B cell (primary cell): ENCODE results near the gene TMEFF1. TPM values are rescaled to one million over a fixed set of nuclear protein-coding genes. Genes with fewer than 3 reads are reported as not detected.

ENCODE experiments used
- ATAC-seq: fragments of 200-7000 bp; cut with Tn5 transposase; one replicate; pipeline ENCODE4 v1.10.0; 2021; ENCODE audit warnings: low read depth, mild to moderate bottlenecking, moderate number of reproducible peaks, moderate library complexity
- CTCF ChIA-PET: fragments of 350-600 bp; sonication (Branson Sonifier 250); formaldehyde crosslinking; loops from one replicate; lab custom pipeline; 2021; ENCODE audit warnings: antibody characterized with exemption, inconsistent platforms; lab: Charles Lee
- POLR2A ChIA-PET: fragments of 350-600 bp; sonication (Branson Sonifier 250); formaldehyde crosslinking; loops from one replicate; lab custom pipeline; 2021; ENCODE audit warnings: antibody characterized with exemption; lab: Charles Lee
- DNase-seq: peaks from one replicate; pipeline ENCODE4 v3.0.0; 2013
- H2AFZ ChIP-seq: 2 replicates; pipeline ENCODE4 v1.6.1; 2012; ENCODE audit warnings: mild to moderate bottlenecking, low read depth, low read length; ENCODE audit not compliant: insufficient read depth, poor library complexity, severe bottlenecking
- H3K27ac ChIP-seq, 2 donors: 1 replicate in 1 of 2; 2 replicates in 1 of 2; pipeline ENCODE4 v1.5.1; 2012 to 2013; ENCODE audit warnings: low read length in 2 of 2, mild to moderate bottlenecking in 2 of 2, moderate library complexity in 1 of 2
- H3K27me3 ChIP-seq, 4 experiments: fragments of 200-600 bp in 1 of 4; sonication (generic) in 1 of 4; replicated peaks in 1 of 4; 1 replicate in 2 of 4; 2 replicates in 2 of 4; pipeline versions ENCODE4 v1.6.1 to v1.7.0; 2013 to 2016; ENCODE audit warnings: low read length in 3 of 4, mild to moderate bottlenecking in 2 of 4, mixed read lengths in 1 of 4, moderate library complexity in 1 of 4; ENCODE audit not compliant: insufficient read depth in 4 of 4, control insufficient read depth in 3 of 4; ENCODE audit errors: control extremely low read depth in 1 of 4
- H3K36me3 ChIP-seq, 2 experiments: replicated peaks in 1 of 2; 1 replicate in 1 of 2; 2 replicates in 1 of 2; pipeline versions ENCODE4 v1.6.1 to v1.7.1; 2013; ENCODE audit warnings: low read length in 1 of 2; ENCODE audit not compliant: insufficient read depth in 2 of 2, control insufficient read depth in 1 of 2; ENCODE audit errors: control extremely low read depth in 1 of 2, extremely low read depth in 1 of 2
- H3K4me1 ChIP-seq, 2 donors: fragments of 200-600 bp in 1 of 2; sonication (generic) in 1 of 2; 1 replicate in 1 of 2; 2 replicates in 1 of 2; pipeline versions ENCODE4 v1.5.1 to v1.6.1; 2013 to 2017; ENCODE audit warnings: low read length in 2 of 2; ENCODE audit not compliant: control insufficient read depth in 2 of 2, insufficient read depth in 2 of 2
- H3K4me2 ChIP-seq: replicated peaks from 2 replicates; pipeline ENCODE3; 2012; ENCODE audit warnings: mild to moderate bottlenecking, low read depth, low read length; ENCODE audit not compliant: poor library complexity, severe bottlenecking
- H3K4me3 ChIP-seq, 5 experiments: fragments of 200-600 bp in 1 of 5; sonication (generic) in 1 of 5; 1 replicate in 3 of 5; 2 replicates in 2 of 5; pipeline versions ENCODE4 v1.5.1 to v1.7.0; 2011 to 2016; ENCODE audit warnings: low read length in 4 of 5, mild to moderate bottlenecking in 4 of 5, low read depth in 2 of 5, control low read depth in 1 of 5, moderate library complexity in 1 of 5; ENCODE audit not compliant: insufficient read depth in 1 of 5; ENCODE audit errors: control extremely low read depth in 1 of 5, extremely low read depth in 1 of 5
- H3K79me2 ChIP-seq: fragments of 200-600 bp; sonication (generic); one replicate; pipeline ENCODE4 v1.6.0; 2016; ENCODE audit warnings: low read length; ENCODE audit not compliant: control insufficient read depth, insufficient read depth
- H3K9ac ChIP-seq: fragments of 200-600 bp; sonication (generic); 2 replicates; pipeline ENCODE4 v1.6.1; 2017; ENCODE audit warnings: mild to moderate bottlenecking, low read length, moderate library complexity
- H3K9me3 ChIP-seq, 3 donors: one replicate each; pipeline versions ENCODE4 v1.6.1 to v1.7.1; 2013; ENCODE audit warnings: low read length in 2 of 3; ENCODE audit not compliant: control insufficient read depth in 2 of 3, insufficient read depth in 1 of 3; ENCODE audit errors: control extremely low read depth in 1 of 3
- H4K20me1 ChIP-seq: 2 replicates; pipeline ENCODE4 v1.6.0; 2012; ENCODE audit warnings: mild to moderate bottlenecking, low read length; ENCODE audit not compliant: insufficient read depth, control insufficient read depth, poor library complexity, severe bottlenecking
- H3K27ac Mint-ChIP-seq: one replicate; pipeline ENCODE4 v1.8.0; 2021; ENCODE audit warnings: mixed read lengths
- H3K27me3 Mint-ChIP-seq: one replicate; pipeline ENCODE4 v1.8.0; 2021; ENCODE audit warnings: mixed read lengths
- H3K4me1 Mint-ChIP-seq: one replicate; pipeline ENCODE4 v1.8.0; 2021; ENCODE audit warnings: mixed read lengths
- H3K4me3 Mint-ChIP-seq: one replicate; pipeline ENCODE4 v1.8.0; 2021; ENCODE audit warnings: mixed read lengths
- H3K9me3 Mint-ChIP-seq: one replicate; pipeline ENCODE4 v1.8.0; 2022; ENCODE audit warnings: mixed read lengths; ENCODE audit not compliant: insufficient read depth
- CTCF ChIP-seq: fragments of 200-600 bp; IDR thresholded peaks from one replicate; pipeline ENCODE4 v1.8.0; 2022; ENCODE audit warnings: antibody characterized with exemption, mild to moderate bottlenecking
- EZH2 ChIP-seq: IDR thresholded peaks from 2 replicates; pipeline ENCODE4 v1.6.1; 2012; ENCODE audit warnings: borderline replicate concordance, low read depth, mild to moderate bottlenecking, moderate library complexity, low read length; ENCODE audit not compliant: insufficient read depth, poor library complexity, severe bottlenecking
- WGBS: methylation state at CpG from one replicate; pipeline ENCODE4 v1.1.5; 2013; ENCODE audit warnings: missing lambda C conversion rate; ENCODE audit not compliant: insufficient coverage; 5-methylcytosine and 5-hydroxymethylcytosine counted together
- intact Hi-C: fragments of 100-400 bp; cut with micrococcal nuclease; formaldehyde crosslinking; loops from one replicate; pipeline ENCODE4 v1.10.0; 2022
- polyA plus RNA-seq: library from polyadenylated mRNA; depleted of rRNA; stranded (reverse); fragments of >200 nt; gene quantifications from 2 replicates; pipeline ENCODE4 v1.2.3, GENCODE V29; 2012
- total RNA-seq, 2 donors: library from RNA; stranded (reverse); fragments of 120-200 nt in 1 of 2; gene quantifications; 1 replicate in 1 of 2; 2 replicates in 1 of 2; pipeline versions ENCODE4 v1.2.3 to v1.2.4, GENCODE V29; 2013 to 2022

Gene TMEFF1
- total and polyA plus RNA-seq, 2 donors (not counting 1 experiment from before 2014, with no cell fraction given), result not detected

DNA sequence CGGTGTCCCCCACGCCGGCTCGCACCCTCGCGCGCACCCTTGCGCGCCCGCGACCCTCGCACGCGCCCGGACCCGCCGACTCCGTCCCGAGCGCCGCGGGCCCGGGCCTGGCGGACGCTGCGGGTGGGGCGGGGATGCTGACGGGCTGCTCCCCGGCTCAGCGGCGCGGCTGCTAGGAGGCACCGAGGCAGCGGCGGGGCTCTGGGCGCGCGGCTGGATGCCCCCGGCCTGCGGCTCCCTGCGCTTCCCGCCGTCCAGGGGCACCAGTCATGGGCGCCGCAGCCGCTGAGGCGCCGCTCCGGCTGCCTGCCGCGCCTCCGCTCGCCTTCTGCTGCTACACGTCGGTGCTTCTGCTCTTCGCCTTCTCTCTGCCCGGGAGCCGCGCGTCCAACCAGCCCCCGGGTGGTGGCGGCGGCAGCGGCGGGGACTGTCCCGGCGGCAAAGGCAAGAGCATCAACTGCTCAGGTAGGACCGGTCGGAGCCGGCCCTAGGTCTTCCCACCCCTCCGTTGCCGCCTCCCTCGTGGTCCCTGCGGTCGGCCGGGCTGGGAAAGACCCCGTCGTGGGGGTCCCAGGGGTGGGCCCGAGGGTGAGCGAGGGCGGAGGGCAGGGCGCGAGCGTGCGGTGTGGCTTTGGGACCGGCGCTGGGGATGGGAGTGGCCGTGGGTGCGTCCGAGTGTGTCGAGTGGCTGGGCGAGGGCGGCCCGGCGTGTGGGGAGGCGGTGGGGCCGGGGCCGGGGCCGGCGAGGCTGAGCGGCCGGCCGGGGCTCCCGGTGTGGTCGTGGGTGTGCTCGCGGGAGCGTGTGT, 530 bp downstream of the TMEFF1 start:
- Histone ChIP-seq H3K79me2 (no peaks in the 10 kb centered on the region), H3K4me1 (peaks cover 15 to 16% of the 10 kb centered on the region in 2 donors), H3K27ac (no peak overlapping the region), H3K36me3 (no peaks in the 10 kb centered on the region), H3K9ac (peak overlapping the region; percentile 61), H3K9me3 (peaks cover 0 to 6% (median 0%) of the 10 kb centered on the region in 3 donors), H3K27me3 (peaks cover 0 to 30% (median 11%) of the 10 kb centered on the region in 4 experiments), H4K20me1 (no peaks in the 10 kb centered on the region), H3K4me3 (peak overlapping the region in 4 of 5 experiments; percentile 35 to 61 (median 51)), H2AFZ (peak overlapping the region; percentile 73), H3K4me2 (peak overlapping the region; percentile 99)
- no peak for TF ChIP-seq CTCF
- no peak for TF ChIP-seq EZH2
- POLR2A ChIA-PET, result no interaction called here
- DNase-seq (peak; percentile 60), ATAC-seq (peak; percentile 65)
- H3K9me3 Mint-ChIP-seq, result no peaks in the 10 kb centered on the region
- WGBS, result under 1% methylated on average over 106 of the region's 108 CpGs
- peaks cover 41% of the 10 kb centered on the region for H3K27me3 Mint-ChIP-seq
- H3K4me3 Mint-ChIP-seq, result peak overlapping the region; percentile 82
- H3K4me1 Mint-ChIP-seq, result peaks cover 8% of the 10 kb centered on the region
- intact Hi-C loops, result no loop called here
- H3K27ac Mint-ChIP-seq, result no peak overlapping the region
- CTCF ChIA-PET, result no interaction called here
